ENCODE data around the gene HAO2.
"Not testable (repeated sequence)": the region's sequence is repeated elsewhere in the genome, so short reads cannot be mapped to it uniquely, and the experiment has no call there.

HAO2 gene

DNA sequence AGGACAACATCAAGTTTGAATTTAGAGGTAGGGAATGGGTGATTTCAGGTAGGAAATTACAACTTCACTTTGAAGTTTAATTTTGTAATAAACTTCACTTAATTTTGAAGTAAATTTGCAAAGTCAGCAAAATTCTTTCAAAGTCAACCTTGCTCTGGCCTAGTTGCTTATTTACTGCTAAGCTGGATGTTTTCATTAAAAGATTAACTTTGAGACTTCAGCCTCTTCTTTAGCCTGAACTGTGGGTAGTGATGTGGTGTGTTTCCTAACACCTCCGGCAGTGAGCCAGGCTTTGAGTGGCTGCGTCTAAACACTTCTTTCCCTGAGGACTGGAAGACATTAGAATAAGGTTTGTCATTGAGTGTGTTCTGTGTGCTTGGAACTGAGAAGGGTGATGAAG, at the start of gene HAO2:
HAO2 (plus strand) TSS at position 232 of the 400 bp plus-strand sequence. CDS start 12,301 bp downstream, outside the sequence.
- in situ Hi-C loops (cut with MboI; ENCODE audit: low sequenced_read_pairs): no loop called here

DNA sequence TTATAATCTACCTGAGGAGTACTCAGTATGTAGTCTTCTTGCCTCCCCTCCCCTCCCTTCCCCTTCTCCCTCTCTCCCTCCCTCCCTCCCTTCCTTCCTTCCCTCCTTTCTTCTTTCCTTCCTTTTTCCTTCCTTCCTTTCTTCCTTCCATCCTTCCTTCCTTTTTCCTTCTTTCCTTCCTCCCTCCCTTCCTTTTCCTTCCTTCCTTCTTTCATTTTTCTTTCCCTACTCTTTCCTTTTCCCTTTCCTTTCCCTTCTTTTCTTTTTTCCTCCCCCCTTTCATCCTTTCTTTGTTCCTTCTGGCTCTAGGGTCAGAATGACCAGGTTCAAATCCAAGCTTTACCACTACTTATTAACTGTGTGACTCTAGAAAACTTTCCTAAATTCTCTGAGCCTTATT, 48.5 kb upstream of the HAO2 start:
- in situ Hi-C loops (cut with MboI; ENCODE audit: low sequenced_read_pairs): no loop called here

DNA sequence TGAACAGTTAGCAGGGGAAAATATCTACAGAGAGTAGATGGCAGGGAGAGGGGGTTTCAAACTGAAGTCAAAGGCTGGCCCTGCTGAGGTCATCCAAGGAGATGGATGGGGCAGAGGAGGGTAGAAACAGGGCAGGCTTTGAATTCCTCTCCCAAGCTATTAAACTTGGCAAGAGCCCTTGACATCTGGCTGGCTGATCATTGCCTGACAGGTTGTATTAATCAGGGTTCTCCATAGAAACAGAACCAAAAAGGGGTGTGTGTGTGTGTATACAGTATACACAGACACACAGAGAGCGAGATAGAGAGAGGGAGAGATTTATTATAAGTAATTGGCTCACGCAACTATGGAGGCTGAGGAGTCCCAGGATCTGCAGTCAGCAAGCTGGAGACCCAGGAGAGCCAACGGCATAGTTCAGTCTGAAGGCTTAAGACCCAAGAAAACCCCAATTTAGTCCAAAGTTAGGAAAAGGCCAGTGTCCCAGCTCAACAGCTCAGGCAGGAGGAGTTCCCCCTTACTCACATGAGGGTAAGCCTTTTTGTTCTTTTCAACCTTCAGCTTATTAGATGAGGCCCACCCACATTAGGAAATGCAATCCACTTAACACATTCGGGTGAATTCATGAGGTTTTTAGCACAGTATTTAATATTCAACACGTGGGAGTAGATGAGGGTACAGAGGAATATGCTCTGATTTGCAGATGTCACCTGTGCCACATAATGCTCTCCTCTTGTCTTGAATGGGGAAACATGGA, 46.7 kb upstream of the HAO2 start:
- in situ Hi-C loops (cut with MboI; ENCODE audit: low sequenced_read_pairs): no loop called here

DNA sequence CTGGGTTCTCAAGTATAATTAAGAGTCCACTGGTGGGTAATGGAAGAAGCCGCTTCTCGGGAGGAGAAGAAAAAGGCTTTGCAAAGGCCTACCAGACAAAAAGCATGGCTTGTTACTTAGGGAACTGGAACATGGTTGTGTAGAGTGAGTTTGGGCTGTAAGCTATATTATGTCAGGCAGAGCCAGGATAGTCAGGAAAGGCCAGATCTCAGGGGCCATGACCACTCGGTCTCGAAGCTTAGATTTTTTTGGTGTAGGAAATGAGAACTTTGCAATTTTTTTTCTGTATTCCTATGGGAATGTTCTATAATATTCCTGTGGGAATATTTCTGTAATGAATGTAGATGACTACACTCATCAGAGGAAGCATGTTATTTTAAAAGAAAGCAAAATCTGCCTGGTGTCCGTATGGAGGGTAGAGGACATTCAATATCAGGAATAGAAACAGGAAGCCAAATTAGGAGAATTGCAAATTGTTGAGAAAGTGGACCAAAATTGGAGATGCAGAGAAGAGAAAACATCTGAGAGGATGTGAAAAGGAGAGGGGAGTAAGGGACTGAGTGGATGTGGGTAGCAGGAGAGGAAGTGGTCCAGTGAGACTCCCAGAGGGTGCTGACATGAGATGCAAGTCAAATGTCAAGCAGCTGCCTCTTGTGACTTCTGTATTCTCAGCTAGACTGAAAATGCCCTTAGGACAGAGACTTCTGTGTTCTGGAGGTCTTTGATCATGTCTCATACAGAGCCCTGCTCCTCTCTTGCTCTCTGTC, 45.2 kb upstream of the HAO2 start:
- in situ Hi-C loops (cut with MboI; ENCODE audit: low sequenced_read_pairs): no loop called here

GRCh38 chr1:119324198-119324597, 44.4 kb upstream of the HAO2 start:
- in situ Hi-C loops (cut with MboI; ENCODE audit: low sequenced_read_pairs): no loop called here

- in situ Hi-C loops (cut with MboI; ENCODE audit: low sequenced_read_pairs): no loop called here
Measured at GRCh38 chr1:119326251-119326650, 42.3 kb upstream of the HAO2 start.

- in situ Hi-C loops (cut with MboI; ENCODE audit: low sequenced_read_pairs): no loop called here
Measured at GRCh38 chr1:119327094-119327449, 41.5 kb upstream of the HAO2 start.

DNA sequence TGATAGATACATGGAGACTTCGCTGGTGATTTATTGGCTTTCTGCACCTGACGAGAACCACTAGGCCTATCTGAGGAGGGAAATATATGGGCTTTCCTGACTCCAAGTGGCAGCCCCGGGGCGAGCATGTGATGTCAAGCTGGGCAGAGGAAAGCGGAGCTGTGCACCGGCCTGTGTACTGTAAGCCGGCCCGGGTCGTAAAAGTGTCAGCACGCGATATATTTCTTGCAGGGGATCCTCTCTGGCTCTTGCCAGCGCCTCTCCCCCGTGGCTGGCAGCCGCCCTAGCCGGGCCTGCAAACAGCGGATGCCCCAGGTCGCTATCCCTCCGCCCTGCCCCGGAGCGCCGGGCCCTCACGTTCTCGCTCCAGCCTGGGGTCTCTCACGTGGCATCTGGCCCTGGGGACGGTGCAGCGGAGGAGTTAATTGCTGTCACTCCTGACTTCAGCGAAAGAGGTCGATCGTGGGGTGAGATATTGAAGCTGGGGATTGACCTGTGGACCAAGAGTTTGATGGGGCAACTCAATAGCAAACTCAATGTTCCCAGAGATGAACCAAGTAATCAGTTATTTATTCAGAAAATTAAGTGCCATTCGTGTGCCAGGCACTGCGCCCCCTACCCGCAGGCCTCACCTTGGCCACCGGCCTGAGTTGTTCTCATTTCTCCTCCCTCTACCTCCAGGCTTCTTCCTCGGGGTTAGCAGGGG, 41.0 kb upstream of the HAO2 start:
- in situ Hi-C loops (cut with MboI; ENCODE audit: low sequenced_read_pairs): no loop called here

- in situ Hi-C loops (cut with MboI; ENCODE audit: low sequenced_read_pairs): no loop called here
Measured at GRCh38 chr1:119329541-119330461, 38.8 kb upstream of the HAO2 start.

DNA sequence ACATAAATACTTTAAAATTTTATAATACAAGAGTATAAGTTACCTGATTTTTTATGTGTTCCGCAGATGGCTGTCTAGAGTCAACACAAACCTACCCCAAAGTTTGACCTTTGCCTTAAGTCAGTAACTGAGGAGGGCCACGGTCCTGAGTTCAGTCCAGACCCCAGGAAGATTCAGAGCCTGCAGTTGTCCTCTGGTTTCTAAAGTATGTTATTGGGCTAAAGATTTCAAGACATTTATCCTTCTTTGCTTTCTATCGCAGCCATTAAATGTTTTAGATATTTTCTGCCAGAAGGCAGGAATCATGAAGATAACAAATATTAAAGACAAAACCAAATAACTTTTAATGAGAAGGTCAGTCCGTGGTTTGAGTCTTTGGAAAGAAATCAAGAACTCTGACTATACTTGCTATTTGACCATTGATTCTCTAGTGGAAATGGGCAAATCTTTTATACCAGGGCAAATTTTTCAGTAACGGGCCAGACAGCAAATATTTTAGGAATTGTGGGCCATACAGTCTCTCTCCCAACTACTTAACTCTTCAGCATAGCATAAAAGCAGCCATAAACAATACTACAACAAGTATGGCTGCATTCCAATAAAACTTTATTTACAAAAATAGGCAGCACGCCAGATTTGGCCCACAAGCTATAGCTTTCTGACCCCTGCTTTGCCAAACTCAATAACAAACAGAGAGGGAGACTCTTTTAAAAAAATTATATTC, 38.0 kb upstream of the HAO2 start:
- in situ Hi-C loops (cut with MboI; ENCODE audit: low sequenced_read_pairs): no loop called here

DNA sequence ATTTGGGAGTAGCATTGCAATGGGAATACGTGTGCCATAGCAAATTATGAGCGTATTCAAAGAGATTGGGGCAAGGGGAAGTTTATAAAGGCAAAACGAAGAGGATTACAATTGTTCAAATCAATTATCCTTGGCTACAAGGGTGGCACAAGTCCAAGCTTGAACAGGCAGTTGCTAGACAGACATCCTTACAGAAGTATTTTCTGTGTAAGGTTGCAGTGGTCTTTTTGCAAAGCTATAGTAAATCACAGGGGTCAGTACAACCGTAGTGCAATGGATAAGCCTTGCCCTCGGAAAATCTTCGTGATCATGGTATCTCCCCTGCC, 37.4 kb upstream of the HAO2 start:
- in situ Hi-C loops (cut with MboI; ENCODE audit: low sequenced_read_pairs): no loop called here

DNA sequence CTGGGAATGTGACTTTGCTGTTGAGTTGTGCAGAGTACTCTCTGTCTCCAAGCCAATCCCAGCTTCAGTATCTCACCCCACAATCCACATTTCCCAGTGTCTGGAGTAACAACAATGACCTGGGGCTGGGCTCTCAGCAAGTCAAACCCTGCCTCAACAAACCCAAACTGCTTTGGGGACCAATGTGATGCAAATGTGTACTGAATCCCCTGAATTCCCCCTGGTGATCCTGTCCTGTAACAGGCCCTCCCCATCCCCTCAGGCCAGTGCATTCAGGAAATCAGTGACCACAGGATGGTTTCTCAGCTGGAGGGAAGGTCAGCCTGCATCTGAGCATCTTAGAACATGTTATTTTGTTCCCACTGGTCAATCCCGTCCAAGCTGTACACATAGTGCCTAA, 36.7 kb upstream of the HAO2 start:
- in situ Hi-C loops (cut with MboI; ENCODE audit: low sequenced_read_pairs): no loop called here

- in situ Hi-C loops (cut with MboI; ENCODE audit: low sequenced_read_pairs): no loop called here
Measured at GRCh38 chr1:119332622-119333021, 36.0 kb upstream of the HAO2 start.

DNA sequence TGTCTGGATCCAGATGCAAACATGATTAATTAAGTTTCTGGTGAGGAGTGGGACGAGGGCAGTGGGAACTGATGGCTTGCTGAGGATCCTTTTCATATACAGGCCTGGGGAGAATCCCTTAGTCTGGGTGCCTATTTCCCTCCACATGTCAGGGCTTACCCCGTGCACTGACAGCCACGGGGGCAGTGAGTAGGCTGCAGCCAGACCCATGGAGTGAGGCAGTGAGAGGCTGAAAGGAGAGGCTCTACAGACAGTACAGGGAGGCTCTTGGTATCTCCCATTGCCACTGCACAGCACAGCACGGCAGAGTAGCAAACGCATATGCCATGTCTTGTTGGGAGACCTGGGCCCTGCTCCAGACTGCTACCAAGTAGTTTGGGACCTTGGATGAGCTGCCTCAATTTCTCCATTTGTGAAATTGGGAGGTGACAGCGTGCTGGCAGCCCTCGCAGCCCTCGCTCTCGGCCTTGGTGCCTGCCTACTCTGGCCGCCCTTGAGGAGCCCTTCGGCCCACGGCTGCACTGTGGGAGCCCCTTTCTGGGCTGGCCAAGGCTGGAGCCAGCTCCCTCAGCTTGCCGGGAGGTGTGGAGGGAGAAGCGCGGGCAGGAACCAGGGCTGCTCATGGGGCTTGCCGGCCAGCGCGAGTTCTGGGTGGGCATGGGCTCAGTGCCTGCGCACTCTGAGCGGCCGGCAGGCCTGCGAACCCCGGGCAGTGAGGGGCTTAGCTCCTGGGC, 35.3 kb upstream of the HAO2 start:
- in situ Hi-C loops (cut with MboI; ENCODE audit: low sequenced_read_pairs): no loop called here

- in situ Hi-C loops (cut with MboI; ENCODE audit: low sequenced_read_pairs): not testable (repeated sequence)
Measured at GRCh38 chr1:119333897-119334250, 34.7 kb upstream of the HAO2 start.

- in situ Hi-C loops (cut with MboI; ENCODE audit: low sequenced_read_pairs): no loop called here
Measured at GRCh38 chr1:119336848-119337247, 31.7 kb upstream of the HAO2 start.

DNA sequence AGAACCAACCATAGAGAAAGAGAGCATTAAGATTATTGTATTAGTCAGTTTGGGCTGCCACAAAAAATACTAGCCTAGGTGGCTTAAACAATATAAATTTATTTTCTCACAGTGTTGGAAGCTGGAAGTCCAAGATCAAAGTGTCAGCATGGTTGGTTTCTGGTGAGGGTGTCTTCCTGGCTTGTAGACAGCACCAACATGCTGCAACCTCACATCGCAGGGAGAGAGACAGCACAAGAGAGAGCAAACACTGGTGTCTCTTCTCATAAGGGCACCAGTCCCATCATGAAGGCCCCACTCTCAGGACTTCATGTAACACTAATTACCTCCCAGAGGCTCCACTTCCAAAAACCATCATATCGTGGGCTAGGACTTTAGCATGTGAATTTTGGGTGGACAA, 30.6 kb upstream of the HAO2 start:
- in situ Hi-C loops (cut with MboI; ENCODE audit: low sequenced_read_pairs): no loop called here

GRCh38 chr1:119338757-119339156, 29.8 kb upstream of the HAO2 start:
- in situ Hi-C loops (cut with MboI; ENCODE audit: low sequenced_read_pairs): no loop called here

DNA sequence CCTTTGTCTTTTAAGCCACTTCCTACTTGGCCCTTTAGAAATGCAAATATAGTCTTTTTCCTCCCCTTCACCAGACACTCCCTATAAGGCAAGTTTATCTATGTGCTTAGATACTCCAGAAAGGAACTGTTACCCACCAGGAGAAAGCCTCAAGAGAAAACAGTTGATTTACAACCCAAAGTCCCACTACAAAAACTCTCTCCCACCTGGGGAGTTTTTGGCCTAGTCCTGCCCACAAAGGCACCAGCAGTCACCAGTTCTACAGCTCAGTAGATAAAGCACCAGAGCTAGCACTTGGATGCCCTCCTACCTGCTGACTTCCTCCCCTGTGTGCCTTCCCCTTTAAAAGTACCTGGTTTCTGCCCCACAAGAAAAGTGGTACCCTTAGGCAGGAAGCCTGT, 27.7 kb upstream of the HAO2 start:
- in situ Hi-C loops (cut with MboI; ENCODE audit: low sequenced_read_pairs): no loop called here

Measured in HL-60/S4 treated with retinoic acid at 250 ng/mL for 4 days and 3 days (cell line).